Measurements from ENCODE around the gene CACNA2D3.
A peak's percentile ranks its signal among the peaks of the same experiment; 100 is the strongest.

Gene CACNA2D3

GRCh38 chr3:54197509-54197908 is 75.2 kb downstream of the CACNA2D3 start:
- TF ChIP-seq GATA1 (IDR thresholded peaks at IDR 0.05; ENCODE audit: low read depth, low read length) = no peak
- no peak for TF ChIP-seq POLR2A (IDR thresholded peaks at IDR 0.05; ENCODE audit: low read length)
- DNase-seq = no peak

- TF ChIP-seq POLR2A (IDR thresholded peaks at IDR 0.05; ENCODE audit: low read length) (no peak), GATA1 (IDR thresholded peaks at IDR 0.05; ENCODE audit: low read depth, low read length) (no peak)
- no peak for DNase-seq
Measured at GRCh38 chr3:54198556-54198955, 76.2 kb downstream of the CACNA2D3 start.

- TF ChIP-seq GATA1 (IDR thresholded peaks at IDR 0.05; ENCODE audit: low read depth, low read length) (no peak), POLR2A (IDR thresholded peaks at IDR 0.05; ENCODE audit: low read length) (no peak)
- no peak for DNase-seq
Measured at GRCh38 chr3:54202054-54202453, 79.7 kb downstream of the CACNA2D3 start.

GRCh38 chr3:54202651-54203248 is 80.4 kb downstream of the CACNA2D3 start:
- TF ChIP-seq POLR2A (IDR thresholded peaks at IDR 0.05; ENCODE audit: low read length) (no peak), GATA1 (IDR thresholded peaks at IDR 0.05; ENCODE audit: low read depth, low read length) (no peak)
- peak in 1 of 2 experiments; percentile 4 for DNase-seq

GRCh38 chr3:54206874-54207273 is 84.5 kb downstream of the CACNA2D3 start:
- DNase-seq = no peak
- TF ChIP-seq GATA1 (IDR thresholded peaks at IDR 0.05; ENCODE audit: low read depth, low read length) (no peak), POLR2A (IDR thresholded peaks at IDR 0.05; ENCODE audit: low read length) (no peak)

GRCh38 chr3:54211097-54211496 is 88.7 kb downstream of the CACNA2D3 start:
- TF ChIP-seq GATA1 (IDR thresholded peaks at IDR 0.05; ENCODE audit: low read depth, low read length) (no peak), POLR2A (IDR thresholded peaks at IDR 0.05; ENCODE audit: low read length) (no peak)
- DNase-seq = no peak

- TF ChIP-seq GATA1 (IDR thresholded peaks at IDR 0.05; ENCODE audit: low read depth, low read length) (no peak), POLR2A (IDR thresholded peaks at IDR 0.05; ENCODE audit: low read length) (no peak)
Measured at GRCh38 chr3:54212723-54213122, 90.4 kb downstream of the CACNA2D3 start.

GRCh38 chr3:54213907-54214306 is 91.6 kb downstream of the CACNA2D3 start:
- DNase-seq = no peak
- TF ChIP-seq POLR2A (IDR thresholded peaks at IDR 0.05; ENCODE audit: low read length) (no peak), GATA1 (IDR thresholded peaks at IDR 0.05; ENCODE audit: low read depth, low read length) (no peak)

More at GRCh38 chr3:54212723-54213122, 90.4 kb downstream of the CACNA2D3 start:
- no peak for DNase-seq

- no peak for DNase-seq
- no peak for TF ChIP-seq POLR2A (IDR thresholded peaks at IDR 0.05; ENCODE audit: low read length)
- TF ChIP-seq GATA1 (IDR thresholded peaks at IDR 0.05; ENCODE audit: low read depth, low read length) = no peak
Measured at GRCh38 chr3:54214845-54215244, 92.5 kb downstream of the CACNA2D3 start.

- no peak for DNase-seq
Measured at GRCh38 chr3:54215521-54215920, 93.2 kb downstream of the CACNA2D3 start.

GRCh38 chr3:54217828-54218227 is 95.5 kb downstream of the CACNA2D3 start:
- DNase-seq = no peak
- TF ChIP-seq GATA1 (IDR thresholded peaks at IDR 0.05; ENCODE audit: low read depth, low read length) (no peak), POLR2A (IDR thresholded peaks at IDR 0.05; ENCODE audit: low read length) (no peak)

More at GRCh38 chr3:54215521-54215920, 93.2 kb downstream of the CACNA2D3 start:
- TF ChIP-seq GATA1 (IDR thresholded peaks at IDR 0.05; ENCODE audit: low read depth, low read length) = no peak
- no peak for TF ChIP-seq POLR2A (IDR thresholded peaks at IDR 0.05; ENCODE audit: low read length)

GRCh38 chr3:54222316-54222715 is 100.0 kb downstream of the CACNA2D3 start:
- TF ChIP-seq GATA1 (IDR thresholded peaks at IDR 0.05; ENCODE audit: low read depth, low read length) (no peak), POLR2A (IDR thresholded peaks at IDR 0.05; ENCODE audit: low read length) (no peak)
- no peak for DNase-seq

- no peak for DNase-seq
- no peak for TF ChIP-seq POLR2A (IDR thresholded peaks at IDR 0.05; ENCODE audit: low read length)
- TF ChIP-seq GATA1 (IDR thresholded peaks at IDR 0.05; ENCODE audit: low read depth, low read length) = no peak
Measured at GRCh38 chr3:54223063-54223462, 100.7 kb downstream of the CACNA2D3 start.

- DNase-seq = no peak
- TF ChIP-seq POLR2A (IDR thresholded peaks at IDR 0.05; ENCODE audit: low read length) (no peak), GATA1 (IDR thresholded peaks at IDR 0.05; ENCODE audit: low read depth, low read length) (no peak)
Measured at GRCh38 chr3:54225841-54226528, 103.6 kb downstream of the CACNA2D3 start.

GRCh38 chr3:54228806-54229205 is 106.5 kb downstream of the CACNA2D3 start:
- no peak for DNase-seq
- no peak for TF ChIP-seq POLR2A (IDR thresholded peaks at IDR 0.05; ENCODE audit: low read length)
- no peak for TF ChIP-seq GATA1 (IDR thresholded peaks at IDR 0.05; ENCODE audit: low read depth, low read length)
